ENCODE data around the gene SMYD1.

Gene SMYD1

DNA sequence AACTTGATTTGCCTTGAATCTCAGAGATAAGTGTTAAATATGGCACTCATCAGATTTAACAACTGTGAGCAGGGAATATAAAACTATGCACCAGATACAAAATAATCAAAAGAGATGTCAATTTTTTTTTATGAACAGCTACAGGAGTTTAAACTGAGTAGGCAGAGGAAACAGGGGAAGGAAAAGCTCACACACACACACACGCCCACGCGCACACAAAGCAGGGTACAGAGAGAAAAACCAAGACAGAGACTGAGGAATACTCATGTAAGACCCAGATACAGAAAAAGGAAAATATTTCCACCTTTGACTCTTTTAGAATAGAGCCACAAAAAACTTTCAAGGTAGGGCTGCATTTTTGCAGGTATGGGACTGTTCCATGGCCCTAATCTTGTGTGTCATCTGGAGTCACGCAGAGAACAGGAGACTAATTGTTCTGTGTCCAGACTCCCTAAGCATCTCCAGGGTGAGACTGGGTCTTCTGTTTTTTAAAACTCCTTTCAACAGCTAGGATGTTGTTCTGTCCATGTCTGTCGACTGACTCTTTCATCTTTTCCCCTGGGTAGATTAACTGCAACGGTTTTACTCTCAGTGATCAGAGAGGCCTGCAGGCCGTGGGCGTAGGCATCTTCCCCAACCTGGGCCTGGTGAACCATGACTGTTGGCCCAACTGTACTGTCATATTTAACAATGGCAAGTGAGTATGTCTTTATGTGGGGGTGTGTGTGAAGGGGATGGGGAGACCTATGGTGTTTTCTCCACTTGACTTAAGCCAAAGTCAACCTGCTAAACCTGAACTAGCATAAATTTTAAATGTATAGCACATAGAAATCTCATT, 23.0 kb downstream of the SMYD1 start:
- DNase-seq, result no peak

DNA sequence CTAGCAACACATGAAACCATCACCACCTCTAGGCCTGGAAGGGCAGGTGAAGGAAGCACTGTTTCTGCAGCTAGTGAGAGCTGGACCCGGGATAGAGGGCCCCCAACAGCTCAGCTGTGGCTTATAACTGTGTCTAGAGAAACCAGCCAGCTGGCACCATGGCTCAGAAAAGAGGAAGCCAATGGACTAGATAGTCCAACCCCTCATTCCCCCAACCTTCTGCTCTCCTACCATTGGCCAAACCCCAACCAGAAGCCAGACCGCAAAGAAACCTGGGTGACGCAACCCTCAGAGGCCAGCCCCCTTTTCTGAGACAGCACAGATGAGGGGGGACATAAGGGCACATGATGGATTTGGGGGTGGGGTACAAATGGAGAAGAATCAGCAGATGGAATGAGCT, 24.3 kb downstream of the SMYD1 start:
- no peak for DNase-seq

DNA sequence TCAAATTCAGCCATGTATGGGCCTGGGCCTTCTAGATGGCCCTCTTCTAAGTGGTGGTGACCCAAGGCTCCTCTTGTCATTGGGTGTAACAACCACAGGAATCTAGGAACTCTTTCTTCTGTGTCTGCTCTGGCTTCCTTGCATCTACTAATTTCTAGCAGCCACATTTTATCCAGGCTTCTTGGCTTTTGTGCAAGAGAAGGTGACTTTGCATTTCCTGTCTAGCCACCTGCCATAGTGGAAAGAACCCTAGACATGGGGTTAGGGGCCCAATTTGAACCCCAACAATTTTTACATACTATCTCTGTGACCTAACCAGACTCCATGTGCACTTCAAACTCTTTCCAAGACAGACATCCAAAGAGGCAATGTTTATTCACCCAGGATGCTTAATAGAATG, 25.1 kb downstream of the SMYD1 start:
- DNase-seq, result no peak

DNA sequence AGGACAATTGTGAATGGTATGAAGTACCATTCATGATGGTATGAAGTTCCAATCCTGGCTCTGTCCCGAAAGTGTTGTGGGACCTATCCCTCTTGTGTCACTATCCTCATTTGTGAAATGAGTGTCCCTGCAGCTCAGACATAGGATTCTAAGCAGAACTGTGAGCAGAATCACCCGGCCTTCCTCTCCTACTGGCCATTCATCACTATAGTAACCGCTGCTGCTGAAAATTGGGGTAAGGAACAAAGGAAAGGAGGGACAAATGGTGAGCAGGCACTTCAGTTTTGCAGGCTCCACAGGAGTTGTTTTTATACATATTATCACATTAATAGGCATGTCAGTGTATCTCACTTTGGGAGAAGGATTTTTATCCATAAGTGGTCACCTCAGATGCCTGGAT, 27.4 kb downstream of the SMYD1 start:
- DNase-seq, result no peak

DNA sequence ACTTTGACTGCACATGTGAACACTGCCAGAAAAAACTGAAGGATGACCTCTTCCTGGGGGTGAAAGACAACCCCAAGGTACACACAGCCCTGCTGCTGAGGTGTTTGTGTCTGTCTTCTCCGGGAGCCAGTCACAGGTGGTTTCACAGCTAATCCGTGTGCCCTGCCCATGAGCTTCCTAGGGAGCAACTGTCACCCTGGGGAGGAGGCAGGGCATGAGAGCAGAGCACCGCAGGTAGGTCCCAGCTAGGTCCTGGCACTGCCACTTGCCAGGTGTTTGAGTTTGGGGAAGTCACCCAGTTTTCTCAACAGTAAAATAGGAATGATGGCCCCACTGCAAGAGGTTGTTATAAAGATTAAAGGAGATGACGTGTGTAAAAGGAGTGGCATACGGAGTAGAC, 29.1 kb downstream of the SMYD1 start:
- DNase-seq, result no peak

DNA sequence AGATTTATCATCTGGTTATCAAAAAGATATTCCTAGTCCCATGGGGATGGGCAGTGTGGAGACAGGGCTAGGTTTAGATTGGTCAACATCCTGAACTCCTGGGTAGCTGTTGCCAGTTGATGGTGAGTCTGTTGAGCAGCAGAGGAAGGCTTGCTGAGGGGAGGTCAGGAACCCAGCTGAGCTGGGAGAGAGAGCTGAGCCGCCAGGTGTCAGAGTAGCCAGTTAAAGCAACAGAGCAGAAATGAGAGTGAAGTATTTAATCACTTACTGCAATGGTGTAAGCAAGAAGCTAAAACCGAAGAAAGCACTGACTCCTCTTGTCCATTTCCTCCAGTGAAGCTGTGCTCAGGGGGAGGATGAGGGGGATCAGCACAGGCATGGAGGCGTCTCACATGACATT, 29.6 kb downstream of the SMYD1 start:
- DNase-seq, result no peak

DNA sequence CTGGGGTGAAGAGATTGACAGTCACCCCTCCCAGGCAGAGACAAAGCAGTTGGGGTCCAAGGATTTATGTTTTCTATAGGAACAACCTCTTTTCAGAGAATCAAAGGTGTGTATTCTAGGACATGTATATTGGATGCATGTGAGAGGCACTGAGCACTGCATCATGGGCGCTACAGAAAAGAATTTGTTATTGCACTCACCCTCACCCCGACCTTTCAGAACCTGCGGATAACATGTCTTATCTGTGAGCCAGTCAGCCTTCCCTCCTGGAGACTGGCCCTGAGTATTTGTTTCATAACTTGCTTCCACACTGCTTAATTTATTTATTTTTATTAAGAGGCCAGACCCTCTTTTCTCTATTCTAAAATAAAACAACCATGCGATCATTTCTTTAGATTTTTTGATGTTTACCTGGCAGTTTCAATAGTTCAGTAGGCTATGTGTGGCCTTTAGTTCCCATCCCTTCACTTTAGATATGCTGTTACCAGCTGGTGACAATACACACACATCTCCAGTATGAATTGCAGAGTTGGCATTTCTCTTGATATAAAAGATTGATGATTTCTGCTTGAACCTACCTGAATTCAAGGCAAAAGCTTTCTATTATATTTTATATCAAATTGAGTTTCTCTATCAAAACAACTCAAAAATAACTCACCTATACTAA, 30.4 kb downstream of the SMYD1 start:
- DNase-seq, result no peak

DNA sequence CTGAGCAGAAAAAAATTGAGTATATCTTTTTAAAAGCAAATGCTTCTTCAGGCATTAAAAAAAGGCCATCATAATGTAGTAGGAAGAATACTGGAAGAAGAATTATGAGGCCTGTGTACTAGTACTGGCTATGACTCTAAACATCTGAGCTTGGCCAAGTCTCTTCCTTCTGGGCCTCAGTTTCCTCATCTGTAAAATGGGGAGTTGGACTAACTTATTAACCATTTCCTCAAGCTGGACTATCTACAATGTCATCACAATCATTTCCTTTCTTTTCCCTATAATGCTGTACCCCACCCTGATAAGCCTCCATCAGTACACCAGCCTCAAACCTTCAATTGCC, 30.9 kb downstream of the SMYD1 start:
- DNase-seq, result no peak

DNA sequence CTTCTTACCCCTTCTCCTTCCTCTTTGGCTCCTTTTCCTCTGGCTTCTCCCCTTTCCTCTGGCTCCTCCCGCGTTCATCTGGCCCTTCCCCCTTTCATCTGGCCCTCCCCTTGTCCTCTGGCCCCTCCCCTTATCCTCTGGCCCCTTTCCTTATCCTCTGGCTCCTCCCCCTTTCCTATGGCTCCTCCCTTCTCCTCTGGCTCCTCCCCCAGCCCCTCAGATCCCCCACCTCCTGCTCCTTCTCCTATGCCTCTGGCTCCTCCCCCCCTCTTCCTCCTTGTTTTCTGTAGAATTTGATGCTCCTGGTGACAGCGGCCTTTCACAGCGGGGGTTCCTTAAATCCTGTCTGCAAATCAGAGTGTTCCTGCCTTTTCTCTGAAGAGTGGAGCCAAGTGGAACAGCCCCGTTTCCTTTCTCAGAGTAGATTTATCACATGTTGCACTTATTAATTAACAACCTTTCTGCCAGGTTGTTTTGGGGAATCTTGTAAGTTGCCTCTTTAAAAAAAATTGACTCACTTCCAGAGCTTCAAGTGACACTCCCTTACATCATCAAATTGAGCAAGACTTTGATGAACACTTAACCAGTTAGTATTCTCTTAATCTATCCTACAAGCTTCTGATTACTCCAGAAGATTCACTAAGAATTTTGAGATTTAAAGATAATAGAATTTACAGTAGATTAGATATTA, 32.3 kb downstream of the SMYD1 start:
- DNase-seq, result no peak

DNA sequence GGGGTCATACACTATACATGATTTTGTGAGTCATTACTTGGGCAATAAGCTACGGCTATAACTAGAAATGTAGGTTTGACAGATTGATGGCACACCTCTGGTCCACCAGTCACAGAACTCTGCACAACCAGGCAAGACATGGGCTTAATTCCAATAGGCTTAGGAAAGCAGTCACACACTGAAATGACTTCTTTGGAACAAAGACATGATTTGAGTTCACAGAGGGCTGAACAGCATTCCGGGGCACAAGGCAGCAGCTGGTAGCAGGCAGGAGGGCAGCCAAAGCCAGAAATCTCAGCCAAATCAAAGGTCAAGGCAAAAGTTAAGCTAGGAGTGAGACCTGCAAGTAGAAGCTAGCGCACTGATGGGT, 32.8 kb downstream of the SMYD1 start:
- DNase-seq, result no peak

DNA sequence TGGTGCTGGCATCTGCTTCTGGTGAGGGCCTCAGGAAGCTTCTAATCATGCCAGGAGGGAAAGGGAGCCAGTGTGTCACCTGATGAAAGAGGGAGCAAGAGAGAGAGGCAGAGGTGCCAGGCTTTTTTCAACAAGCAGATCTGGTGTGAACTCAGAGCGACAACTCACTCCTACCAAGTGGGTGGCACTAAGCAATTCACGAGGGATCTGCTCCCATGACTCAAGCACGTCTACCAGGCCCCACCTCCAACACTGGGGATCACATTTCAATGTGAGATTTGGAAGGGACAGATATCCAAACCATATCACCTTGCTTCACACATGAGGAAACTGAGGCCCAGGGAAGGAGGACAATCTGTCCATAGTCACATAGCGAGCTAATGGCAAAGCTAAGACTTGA, 41.2 kb downstream of the SMYD1 start:
- no peak for DNase-seq

DNA sequence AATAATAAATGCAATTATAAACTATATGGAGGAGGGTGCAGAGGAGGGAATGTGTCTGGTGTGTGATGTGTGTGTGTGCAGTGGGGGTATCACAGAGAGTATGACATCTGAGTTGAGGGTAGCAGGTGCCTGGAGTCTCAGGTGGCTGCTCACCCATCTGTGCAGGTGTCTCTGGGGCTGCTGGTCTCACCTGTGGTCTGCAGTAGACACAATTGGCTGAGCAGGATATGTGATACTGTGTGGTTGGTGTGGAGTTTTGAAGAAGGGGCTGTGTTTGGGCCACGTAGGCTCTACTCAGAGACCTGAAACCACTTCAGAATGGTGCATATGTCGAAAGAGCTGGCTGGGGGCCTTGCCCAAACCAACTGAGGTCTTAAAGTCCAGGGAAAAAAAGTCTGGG, 43.2 kb downstream of the SMYD1 start:
- DNase-seq, result no peak

DNA sequence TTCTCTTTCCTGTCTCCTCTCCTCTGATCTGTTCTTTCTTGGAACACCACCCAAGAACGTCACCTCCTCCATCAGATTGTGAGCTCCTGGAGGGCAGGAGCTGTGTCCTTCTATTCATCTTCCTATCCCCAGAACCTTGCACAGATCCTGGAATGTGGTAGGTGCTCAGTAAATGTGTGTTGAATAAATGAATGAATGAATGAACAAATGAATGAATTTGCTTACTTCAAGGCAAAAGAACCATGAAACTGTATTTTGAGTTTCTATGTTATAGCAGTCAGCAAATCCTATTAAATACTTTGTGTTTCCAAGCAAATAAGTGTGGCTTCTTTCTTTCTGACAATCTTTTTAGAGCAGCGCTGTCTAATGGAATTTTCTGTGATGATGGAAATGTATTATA, 45.4 kb downstream of the SMYD1 start:
- DNase-seq, result no peak

DNA sequence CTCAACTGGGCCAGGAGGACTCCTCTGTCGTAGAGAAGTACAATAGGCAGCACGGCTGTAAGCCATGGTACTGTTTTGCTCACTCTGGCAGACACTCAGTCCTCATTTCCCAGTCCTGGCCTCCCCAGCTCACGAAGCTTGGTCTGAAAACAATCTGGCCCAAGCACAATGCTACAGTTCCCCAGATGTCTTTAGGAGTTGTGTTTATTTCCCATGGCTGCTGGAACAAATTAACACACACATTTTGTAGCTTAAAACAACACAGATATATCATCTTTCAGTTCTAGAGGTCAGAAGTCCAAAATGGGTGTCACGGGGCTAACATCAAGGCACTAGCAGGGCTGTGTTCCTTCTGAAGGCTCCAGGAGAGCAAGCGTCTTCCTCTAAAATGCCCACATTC, 47.3 kb downstream of the SMYD1 start:
- DNase-seq, result no peak

DNA sequence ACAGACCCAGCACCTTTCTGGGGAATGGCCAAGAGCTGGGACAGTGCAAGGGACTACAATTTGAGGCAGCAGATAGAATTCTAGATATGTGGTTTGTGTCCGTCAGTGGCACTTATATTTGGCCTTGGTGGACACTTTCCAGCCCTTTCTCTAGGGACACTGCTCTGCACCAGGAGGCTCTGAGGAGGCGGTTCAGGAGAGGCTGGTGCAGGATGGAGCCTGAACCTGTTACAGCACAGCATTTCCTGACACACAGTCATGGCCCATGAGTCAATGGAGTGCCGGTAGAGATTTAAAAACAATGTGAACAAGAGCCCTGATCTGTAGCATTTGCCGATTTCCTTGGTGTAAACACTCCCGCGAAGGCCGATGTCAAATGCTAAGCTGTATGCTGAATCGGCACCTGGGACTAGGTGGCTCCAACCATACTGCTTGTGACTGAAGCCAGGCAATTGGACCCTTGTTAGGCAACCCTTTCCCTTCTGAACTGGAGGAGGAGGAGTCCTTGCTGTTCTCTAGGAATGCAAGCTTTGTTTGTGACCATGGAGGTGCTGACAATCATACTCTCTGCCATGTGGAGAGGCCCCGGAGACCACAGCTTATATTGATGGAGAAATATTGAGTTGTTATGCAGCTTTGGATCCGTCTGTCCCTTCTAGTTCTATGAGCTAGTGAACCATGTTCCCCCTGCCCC, 48.3 kb downstream of the SMYD1 start:
- no peak for DNase-seq

DNA sequence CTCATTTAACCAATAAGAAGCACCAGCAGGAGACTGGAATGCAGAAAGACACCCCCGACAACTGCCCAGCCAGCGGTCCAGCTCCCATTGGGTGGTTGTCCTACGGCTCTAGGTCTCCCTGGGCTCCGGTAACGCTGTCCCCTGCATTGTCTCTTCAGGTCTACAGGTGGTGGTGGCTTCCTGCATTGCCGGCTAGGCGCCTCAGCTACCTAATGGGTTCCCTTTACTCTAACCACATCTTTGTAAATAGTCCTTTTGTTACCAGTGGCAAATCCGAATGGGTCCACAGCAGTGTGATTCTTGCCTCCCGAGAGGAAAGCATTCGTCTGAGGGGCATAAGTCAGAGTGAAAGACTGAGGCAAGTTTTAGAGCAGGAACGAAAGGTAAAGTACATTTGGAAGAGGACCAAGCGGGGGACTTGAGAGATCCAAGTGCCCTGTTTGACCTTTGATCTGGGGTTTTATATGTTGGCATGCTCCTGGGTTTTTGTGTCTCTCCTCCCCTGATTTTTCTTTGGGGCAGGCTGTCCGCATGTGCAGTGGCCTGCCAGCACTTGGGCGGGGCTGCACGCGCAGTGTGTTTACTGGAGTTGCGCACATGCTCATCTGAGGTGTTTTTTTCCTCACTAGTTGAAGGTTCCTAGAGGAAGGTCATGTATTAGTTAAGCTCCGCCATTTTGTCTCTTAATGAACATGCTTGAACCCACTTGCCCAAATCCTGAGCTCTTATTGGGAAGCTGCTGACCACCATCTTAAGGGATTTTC, 49.2 kb downstream of the SMYD1 start:
- no peak for DNase-seq

DNA sequence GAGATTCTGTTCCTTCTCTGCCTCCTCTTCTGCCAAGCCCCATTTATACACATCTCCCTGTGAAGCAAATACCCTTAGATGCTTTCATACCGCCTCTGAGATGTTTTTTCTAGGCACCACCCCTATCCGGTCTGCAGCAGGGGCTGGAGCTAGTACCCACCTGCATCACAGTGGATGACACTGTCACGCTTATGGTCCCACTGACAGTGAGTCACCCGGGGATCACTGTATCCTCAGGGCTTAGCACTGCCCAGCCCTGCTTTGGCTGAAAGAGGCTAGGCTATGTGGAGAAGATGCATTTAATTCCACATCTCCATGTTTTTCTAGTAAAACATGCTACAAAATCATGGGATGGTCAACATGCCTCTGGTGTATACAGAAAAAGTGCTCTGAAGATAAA, 50.3 kb downstream of the SMYD1 start:
- DNase-seq, result no peak

DNA sequence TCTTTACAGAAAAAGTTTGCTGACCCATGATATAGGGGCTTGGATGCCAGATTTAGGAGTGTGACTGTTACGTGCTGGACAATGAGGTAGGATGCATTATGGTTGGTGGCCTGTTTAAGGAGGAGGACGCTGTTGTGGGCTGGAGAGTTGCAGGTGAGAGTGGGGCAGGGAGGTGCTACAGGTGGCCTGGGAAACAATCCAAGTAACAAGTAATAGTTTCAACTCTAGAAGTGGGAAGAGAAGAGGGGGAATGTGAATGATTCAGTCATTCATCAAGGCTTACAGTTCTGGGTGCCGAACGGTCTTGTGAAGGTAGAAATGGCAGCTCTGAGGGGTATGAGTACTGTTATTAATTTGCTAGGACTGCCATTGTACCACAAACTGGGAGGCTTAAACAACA, 54.1 kb downstream of the SMYD1 start:
- no peak for DNase-seq

DNA sequence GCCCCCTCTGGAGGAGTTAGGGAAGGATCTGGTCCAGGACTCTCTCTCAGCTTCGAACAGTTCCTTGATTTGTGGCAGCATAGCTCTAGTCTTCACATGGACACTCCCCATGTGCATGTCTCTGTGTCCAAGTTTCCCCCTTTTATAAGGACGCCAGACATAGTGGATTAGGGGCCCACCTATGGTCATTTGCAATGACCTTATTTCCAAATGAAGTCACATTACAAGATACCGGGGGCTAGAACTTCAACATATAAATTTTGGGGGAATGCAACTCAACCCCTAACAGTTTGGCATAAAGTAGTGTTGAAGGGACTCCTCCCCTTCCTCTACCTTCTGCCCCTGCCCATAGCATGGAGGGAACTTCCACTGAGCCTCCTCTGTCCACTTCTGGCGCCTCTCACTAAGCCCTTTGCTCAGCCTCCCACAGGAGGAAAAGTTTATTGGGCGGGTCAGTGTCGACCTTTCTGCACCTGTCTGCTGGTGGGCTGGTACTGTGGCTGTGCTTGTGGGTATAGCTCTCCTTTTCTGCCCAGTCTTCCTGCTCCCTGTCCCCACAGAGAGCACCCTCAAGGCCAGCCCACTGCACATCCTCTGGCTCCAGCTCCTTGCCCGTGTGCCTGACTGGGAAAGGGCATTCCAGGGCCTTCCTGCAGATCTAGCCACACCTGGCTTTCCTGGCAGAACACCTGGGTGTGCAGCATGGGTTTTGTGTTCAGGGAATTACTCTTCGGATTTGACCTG, 54.7 kb downstream of the SMYD1 start:
- no peak for DNase-seq

DNA sequence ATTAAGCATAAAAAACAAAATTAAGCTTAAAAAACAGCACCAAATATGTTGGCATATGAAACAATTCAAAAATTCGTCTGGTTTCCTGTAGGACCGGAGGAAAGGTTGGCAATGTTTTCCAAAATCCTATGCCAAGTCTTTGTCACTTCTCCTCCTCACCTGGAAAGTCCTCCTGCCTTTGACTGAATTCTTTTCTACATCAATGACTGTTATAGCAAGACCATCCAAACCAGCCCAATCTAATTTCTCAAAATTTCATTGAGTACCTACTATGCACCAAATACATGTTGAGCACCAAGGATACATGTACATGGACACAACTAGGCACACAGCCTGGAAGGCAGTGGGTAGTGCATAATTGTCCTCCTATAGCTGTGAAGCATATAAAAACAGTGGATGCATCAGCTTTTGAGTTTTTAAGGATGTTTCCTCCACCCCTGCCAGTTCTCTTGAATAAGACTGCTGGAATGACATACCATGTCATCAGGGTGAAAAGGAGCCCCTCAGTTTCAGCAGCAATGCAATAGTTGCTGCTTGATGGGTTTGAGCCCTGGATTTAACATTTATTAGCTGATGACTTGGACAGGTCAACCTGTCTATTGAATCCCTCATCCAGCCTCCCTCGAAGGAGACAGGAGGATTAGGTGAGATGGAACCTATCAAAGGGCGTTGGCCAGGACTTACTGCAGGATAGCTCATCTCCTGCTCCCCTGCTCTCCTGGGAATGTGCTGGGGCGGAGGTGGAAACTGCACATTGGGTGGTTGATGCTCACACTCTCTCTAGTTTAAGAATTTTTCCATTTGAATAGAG, 55.7 kb downstream of the SMYD1 start:
- DNase-seq, result no peak

Measured in NCI-H1417 treated with DMSO at 0.1 percent for 48 hours (cell line).